PC-9 (cell line): ENCODE data around the gene COL21A1. TPM values are rescaled to one million over a fixed set of nuclear protein-coding genes. Genes with fewer than 3 reads are reported as not detected.

ENCODE experiments used
- BruUV-seq: library from RNA; stranded (reverse); fragments of 400-500 nt; replicated peaks from 2 replicates; lab custom pipeline; 2021; lab: Mats Ljungman, UMichigan
- CTCF ChIA-PET: fragments of 300-600 bp; sonication (Branson Sonifier 250); formaldehyde crosslinking; loops from one replicate; lab custom pipeline; 2022; ENCODE audit warnings: antibody characterized with exemption; lab: Charles Lee
- POLR2A ChIA-PET: fragments of 300-600 bp; sonication (Branson Sonifier 250); formaldehyde crosslinking; loops from one replicate; lab custom pipeline; 2022; ENCODE audit warnings: antibody characterized with exemption; ENCODE audit not compliant: unreplicated experiment; lab: Charles Lee
- DNase-seq, 2 experiments: peaks; one replicate each; pipeline versions ENCODE4 v3.0.0 to v3.0.0-alpha.2; 2015 to 2022; ENCODE audit warnings: mixed read lengths in 1 of 2
- H2AFZ ChIP-seq: fragments of 200-600 bp; sonication (generic); 2 replicates; pipeline ENCODE4 v1.8.1; 2017; ENCODE audit warnings: antibody characterized with exemption
- H3F3A ChIP-seq: fragments of 200-600 bp; sonication (generic); 2 replicates; pipeline ENCODE4 v1.8.1; 2017; ENCODE audit warnings: antibody characterized with exemption, mild to moderate bottlenecking, low read depth; ENCODE audit not compliant: insufficient read depth
- H3K27ac ChIP-seq: fragments of 200-600 bp; sonication (generic); 2 replicates; pipeline ENCODE4 v1.6.1; 2016; ENCODE audit warnings: mixed run types
- H3K27me3 ChIP-seq: fragments of 200-600 bp; sonication (generic); 2 replicates; pipeline ENCODE4 v1.6.1; 2016; ENCODE audit warnings: low read depth, mixed run types; ENCODE audit not compliant: insufficient read depth
- H3K36me3 ChIP-seq: fragments of 200-600 bp; sonication (generic); 2 replicates; pipeline ENCODE4 v1.6.1; 2016; ENCODE audit warnings: low read depth, mixed run types
- H3K4me1 ChIP-seq: fragments of 200-600 bp; sonication (generic); replicated peaks from 2 replicates; pipeline ENCODE4 v1.6.1; 2016; ENCODE audit warnings: mixed run types; ENCODE audit not compliant: insufficient read depth
- H3K4me2 ChIP-seq: fragments of 200-600 bp; sonication (generic); 2 replicates; pipeline ENCODE4 v1.6.1; 2017; ENCODE audit warnings: mixed run types
- H3K4me3 ChIP-seq: fragments of 200-600 bp; sonication (generic); 2 replicates; pipeline ENCODE4 v1.6.1; 2016; ENCODE audit warnings: mixed run types
- H3K79me2 ChIP-seq: fragments of 200-600 bp; sonication (generic); 2 replicates; pipeline ENCODE4 v1.6.1; 2017; ENCODE audit warnings: low read depth, mixed run types
- H3K9me2 ChIP-seq: fragments of 200-600 bp; sonication (generic); 2 replicates; pipeline ENCODE4 v1.8.1; 2017; ENCODE audit warnings: mild to moderate bottlenecking; ENCODE audit not compliant: insufficient read depth
- H3K9me3 ChIP-seq: fragments of 200-600 bp; sonication (generic); 2 replicates; pipeline ENCODE4 v1.8.1; 2016; ENCODE audit warnings: low read depth; ENCODE audit not compliant: insufficient read depth
- H4K20me1 ChIP-seq: fragments of 200-600 bp; sonication (generic); 2 replicates; pipeline ENCODE4 v1.8.1; 2017; ENCODE audit not compliant: insufficient read depth
- CTCF ChIP-seq: fragments of 200-600 bp; sonication (generic); conservative IDR thresholded peaks from 2 replicates; pipeline ENCODE4 v1.6.1; 2017; ENCODE audit warnings: mixed run types, antibody characterized with exemption, mild to moderate bottlenecking, moderate library complexity
- EZH2 ChIP-seq: fragments of 200-600 bp; sonication (generic); IDR thresholded peaks from 2 replicates; pipeline ENCODE4 v1.8.0; 2017; ENCODE audit warnings: antibody characterized with exemption, low read depth
- intact Hi-C: fragments of 100-400 bp; cut with micrococcal nuclease; formaldehyde crosslinking; loops from one replicate; pipeline ENCODE4 v1.10.0; 2022; ENCODE audit not compliant: unreplicated experiment
- total RNA-seq: library from RNA; stranded (reverse); gene quantifications from 2 replicates; pipeline ENCODE4 v1.2.3, GENCODE V29; 2021

Gene COL21A1
- total RNA-seq, 1 experiment from 2014 or later: not detected

GRCh38 chr6:56291302-56291917, 44.0 kb upstream of the COL21A1 start:
- no peaks in the 10 kb centered on the region for H3K9me2 ChIP-seq
- H3F3A ChIP-seq: no peaks in the 10 kb centered on the region
- H3K9me3 ChIP-seq: no peaks in the 10 kb centered on the region
- no peaks in the 10 kb centered on the region for H3K36me3 ChIP-seq
- H3K79me2 ChIP-seq: no peaks in the 10 kb centered on the region
- no peaks in the 10 kb centered on the region for H3K27me3 ChIP-seq
- intact Hi-C loops: no loop called here
- no peaks in the 10 kb centered on the region for H4K20me1 ChIP-seq
- no peak overlapping the region for H3K4me3 ChIP-seq
- BruUV-seq: no TSS peak
- CTCF ChIA-PET: interaction anchor here (0.9 kb wide), 1 partner anchor 1015 kb away, joined by 5 read pairs; no protein-coding TSS in a partner anchor
- TF ChIP-seq CTCF (no peak), EZH2 (no peak)
- no peak for DNase-seq
- H3K27ac ChIP-seq: no peak overlapping the region
- H3K4me1 ChIP-seq: no peaks in the 10 kb centered on the region
- H2AFZ ChIP-seq: no peak overlapping the region
- no peak overlapping the region for H3K4me2 ChIP-seq
- POLR2A ChIA-PET: no interaction called here

GRCh38 chr6:56289721-56290120, 42.3 kb upstream of the COL21A1 start:
- intact Hi-C loops: no loop called here
- H4K20me1 ChIP-seq: no peaks in the 10 kb centered on the region
- CTCF ChIA-PET: no interaction called here
- no peak overlapping the region for H3K4me2 ChIP-seq
- no peak overlapping the region for H2AFZ ChIP-seq
- no peak for DNase-seq
- no peaks in the 10 kb centered on the region for H3K4me1 ChIP-seq
- no peak overlapping the region for H3K27ac ChIP-seq
- H3K27me3 ChIP-seq: no peaks in the 10 kb centered on the region
- H3K9me3 ChIP-seq: no peaks in the 10 kb centered on the region
- no peaks in the 10 kb centered on the region for H3F3A ChIP-seq
- POLR2A ChIA-PET: no interaction called here
- H3K4me3 ChIP-seq: no peak overlapping the region
- BruUV-seq: no TSS peak
- H3K79me2 ChIP-seq: no peaks in the 10 kb centered on the region
- no peaks in the 10 kb centered on the region for H3K36me3 ChIP-seq
- H3K9me2 ChIP-seq: no peaks in the 10 kb centered on the region
- TF ChIP-seq EZH2 (no peak), CTCF (no peak)

GRCh38 chr6:56288347-56288746, 41.0 kb upstream of the COL21A1 start:
- Histone ChIP-seq H3K4me2 (no peak overlapping the region), H3K9me3 (no peaks in the 10 kb centered on the region), H3K4me3 (no peak overlapping the region), H3K79me2 (no peaks in the 10 kb centered on the region), H2AFZ (no peak overlapping the region), H3K27me3 (no peaks in the 10 kb centered on the region), H3K4me1 (no peaks in the 10 kb centered on the region), H3F3A (no peaks in the 10 kb centered on the region), H3K36me3 (no peaks in the 10 kb centered on the region), H3K9me2 (no peaks in the 10 kb centered on the region), H3K27ac (no peak overlapping the region), H4K20me1 (no peaks in the 10 kb centered on the region)
- DNase-seq: no peak
- POLR2A ChIA-PET: no interaction called here
- CTCF ChIA-PET: no interaction called here
- intact Hi-C loops: no loop called here
- BruUV-seq: no TSS peak
- TF ChIP-seq EZH2 (no peak), CTCF (no peak)
